ENCODE results near the gene TSPAN3.
A peak's percentile ranks its signal among the peaks of the same experiment; 100 is the strongest.

DNA sequence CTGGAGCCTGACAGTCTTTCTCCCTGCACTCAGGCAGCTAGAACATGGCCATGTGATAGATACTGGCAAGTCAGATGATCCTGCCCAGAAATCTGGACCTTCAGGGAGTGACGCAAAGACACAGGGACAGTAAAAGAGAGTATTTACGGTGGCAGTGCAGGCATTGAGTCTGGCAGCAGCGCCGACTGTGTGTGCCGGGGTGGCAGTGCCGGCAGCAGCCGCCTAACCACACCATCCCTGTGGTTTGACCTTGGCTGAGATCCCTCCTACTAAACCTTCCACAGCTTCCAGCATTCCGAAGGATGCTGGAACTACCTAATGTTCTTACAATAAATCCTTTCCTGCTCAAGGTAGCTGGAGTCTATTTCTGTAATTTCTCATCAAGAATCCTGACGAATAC, 4.6 kb upstream of the TSPAN3 start:
- TF ChIP-seq, protein P1, sequence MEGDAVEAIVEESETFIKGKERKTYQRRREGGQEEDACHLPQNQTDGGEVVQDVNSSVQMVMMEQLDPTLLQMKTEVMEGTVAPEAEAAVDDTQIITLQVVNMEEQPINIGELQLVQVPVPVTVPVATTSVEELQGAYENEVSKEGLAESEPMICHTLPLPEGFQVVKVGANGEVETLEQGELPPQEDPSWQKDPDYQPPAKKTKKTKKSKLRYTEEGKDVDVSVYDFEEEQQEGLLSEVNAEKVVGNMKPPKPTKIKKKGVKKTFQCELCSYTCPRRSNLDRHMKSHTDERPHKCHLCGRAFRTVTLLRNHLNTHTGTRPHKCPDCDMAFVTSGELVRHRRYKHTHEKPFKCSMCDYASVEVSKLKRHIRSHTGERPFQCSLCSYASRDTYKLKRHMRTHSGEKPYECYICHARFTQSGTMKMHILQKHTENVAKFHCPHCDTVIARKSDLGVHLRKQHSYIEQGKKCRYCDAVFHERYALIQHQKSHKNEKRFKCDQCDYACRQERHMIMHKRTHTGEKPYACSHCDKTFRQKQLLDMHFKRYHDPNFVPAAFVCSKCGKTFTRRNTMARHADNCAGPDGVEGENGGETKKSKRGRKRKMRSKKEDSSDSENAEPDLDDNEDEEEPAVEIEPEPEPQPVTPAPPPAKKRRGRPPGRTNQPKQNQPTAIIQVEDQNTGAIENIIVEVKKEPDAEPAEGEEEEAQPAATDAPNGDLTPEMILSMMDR (IDR thresholded peaks at IDR 0.05): peak in 1 of 3 donors; percentile 16
- no peak for TF ChIP-seq POLR2A (IDR thresholded peaks at IDR 0.05)

Measured in breast epithelium (tissue), 3 donors.